ENCODE data around the gene PIGR.

DNA sequence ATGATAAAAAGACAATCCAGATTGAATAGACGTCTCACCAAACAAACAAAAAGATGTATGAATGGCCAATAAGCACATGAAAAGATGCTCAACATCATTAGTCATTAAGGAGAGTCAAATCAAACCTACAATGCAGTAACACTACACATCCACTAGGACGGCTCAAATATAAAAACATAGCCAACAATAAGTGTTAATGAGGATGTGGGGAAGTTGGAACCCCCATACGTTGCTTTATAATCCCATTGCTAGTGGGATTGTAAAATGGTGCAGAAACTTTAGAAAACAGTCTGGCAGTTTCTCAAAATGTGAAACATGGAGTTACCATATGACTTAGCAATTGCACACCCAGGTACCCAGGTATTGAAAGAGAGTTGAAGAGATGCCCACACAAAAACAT is 63.7 kb downstream of the PIGR start:
- TF ChIP-seq, protein P1, sequence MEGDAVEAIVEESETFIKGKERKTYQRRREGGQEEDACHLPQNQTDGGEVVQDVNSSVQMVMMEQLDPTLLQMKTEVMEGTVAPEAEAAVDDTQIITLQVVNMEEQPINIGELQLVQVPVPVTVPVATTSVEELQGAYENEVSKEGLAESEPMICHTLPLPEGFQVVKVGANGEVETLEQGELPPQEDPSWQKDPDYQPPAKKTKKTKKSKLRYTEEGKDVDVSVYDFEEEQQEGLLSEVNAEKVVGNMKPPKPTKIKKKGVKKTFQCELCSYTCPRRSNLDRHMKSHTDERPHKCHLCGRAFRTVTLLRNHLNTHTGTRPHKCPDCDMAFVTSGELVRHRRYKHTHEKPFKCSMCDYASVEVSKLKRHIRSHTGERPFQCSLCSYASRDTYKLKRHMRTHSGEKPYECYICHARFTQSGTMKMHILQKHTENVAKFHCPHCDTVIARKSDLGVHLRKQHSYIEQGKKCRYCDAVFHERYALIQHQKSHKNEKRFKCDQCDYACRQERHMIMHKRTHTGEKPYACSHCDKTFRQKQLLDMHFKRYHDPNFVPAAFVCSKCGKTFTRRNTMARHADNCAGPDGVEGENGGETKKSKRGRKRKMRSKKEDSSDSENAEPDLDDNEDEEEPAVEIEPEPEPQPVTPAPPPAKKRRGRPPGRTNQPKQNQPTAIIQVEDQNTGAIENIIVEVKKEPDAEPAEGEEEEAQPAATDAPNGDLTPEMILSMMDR (IDR thresholded peaks at IDR 0.05) = no peak
- no peak for TF ChIP-seq EP300 (IDR thresholded peaks at IDR 0.05)
